ENCODE results near the gene SLC17A2. TPM values are rescaled to one million over a fixed set of nuclear protein-coding genes. Genes with fewer than 3 reads are reported as not detected.

Gene SLC17A2
- total RNA-seq, 1 donor, result not detected

GRCh38 chr6:25889877-25890853 is 40.3 kb downstream of the SLC17A2 start:
- peak in 2 of 3 donors; percentile 29 to 60 for DNase-seq (ENCODE audit: low read depth in 2 of 3, low spot score in 2 of 3)

GRCh38 chr6:25888626-25889025 is 41.9 kb downstream of the SLC17A2 start:
- no peak for DNase-seq (ENCODE audit: low read depth in 2 of 3, low spot score in 2 of 3)

GRCh38 chr6:25886066-25886465 is 44.4 kb downstream of the SLC17A2 start:
- DNase-seq (ENCODE audit: low read depth in 2 of 3, low spot score in 2 of 3), result no peak

GRCh38 chr6:25883991-25884390 is 46.5 kb downstream of the SLC17A2 start:
- DNase-seq (ENCODE audit: low read depth in 2 of 3, low spot score in 2 of 3), result no peak

- no peak for DNase-seq (ENCODE audit: low read depth in 2 of 3, low spot score in 2 of 3)
Measured at GRCh38 chr6:25883536-25883935, 47.0 kb downstream of the SLC17A2 start.

- peak in 1 of 3 donors; percentile 83 for DNase-seq (ENCODE audit: low read depth in 2 of 3, low spot score in 2 of 3)
Measured at GRCh38 chr6:25882051-25882496, 48.4 kb downstream of the SLC17A2 start.

GRCh38 chr6:25880601-25881000 is 49.9 kb downstream of the SLC17A2 start:
- DNase-seq (ENCODE audit: low read depth in 2 of 3, low spot score in 2 of 3), result no peak

GRCh38 chr6:25878721-25879322 is 51.7 kb downstream of the SLC17A2 start:
- DNase-seq (ENCODE audit: low read depth in 2 of 3, low spot score in 2 of 3), result no peak

GRCh38 chr6:25875926-25876602 is 54.4 kb downstream of the SLC17A2 start:
- no peak for DNase-seq (ENCODE audit: low read depth in 2 of 3, low spot score in 2 of 3)

GRCh38 chr6:25875563-25875905 is 55.0 kb downstream of the SLC17A2 start:
- DNase-seq (ENCODE audit: low read depth in 2 of 3, low spot score in 2 of 3), result no peak

- DNase-seq (ENCODE audit: low read depth in 2 of 3, low spot score in 2 of 3), result no peak
Measured at GRCh38 chr6:25874822-25875562, 55.5 kb downstream of the SLC17A2 start.

GRCh38 chr6:25874118-25874517 is 56.4 kb downstream of the SLC17A2 start, which contains the start of gene SLC17A3:
Gene SLC17A3, minus strand, starts transcription at chr6:25874243. Its CDS starts 5,856 bp downstream, at chr6:25868387.
- no peak for DNase-seq (ENCODE audit: low read depth in 2 of 3, low spot score in 2 of 3)

GRCh38 chr6:25872814-25873213 is 57.7 kb downstream of the SLC17A2 start:
- DNase-seq (ENCODE audit: low read depth in 2 of 3, low spot score in 2 of 3), result no peak

GRCh38 chr6:25869840-25870239 is 60.7 kb downstream of the SLC17A2 start:
- DNase-seq (ENCODE audit: low read depth in 2 of 3, low spot score in 2 of 3), result no peak

- no peak for DNase-seq (ENCODE audit: low read depth in 2 of 3, low spot score in 2 of 3)
Measured at GRCh38 chr6:25868436-25869183, 61.9 kb downstream of the SLC17A2 start.

GRCh38 chr6:25866011-25866410 is 64.5 kb downstream of the SLC17A2 start:
- peak in 2 of 3 donors; percentile 27 to 64 for DNase-seq (ENCODE audit: low read depth in 2 of 3, low spot score in 2 of 3)

- no peak for DNase-seq (ENCODE audit: low read depth in 2 of 3, low spot score in 2 of 3)
Measured at GRCh38 chr6:25863360-25863759, 67.1 kb downstream of the SLC17A2 start.
